GM23338 (cell line): Measurements from ENCODE around the gene ZMAT5. TPM values are rescaled to one million over a fixed set of nuclear protein-coding genes. Genes with fewer than 3 reads are reported as not detected.

Experiments
- ATAC-seq: fragments of 200-7000 bp; cut with Tn5 transposase; 3 replicates; pipeline ENCODE4 v1.9.1; 2020
- DNase-seq: peaks from one replicate; pipeline ENCODE4 v3.0.0-alpha.2; 2015; ENCODE audit warnings: low spot score
- H2AFZ ChIP-seq: fragments of 200-600 bp; sonication (generic); 2 replicates; pipeline ENCODE4 v1.8.0; 2016; ENCODE audit warnings: antibody characterized with exemption, mild to moderate bottlenecking, moderate library complexity
- H3F3A ChIP-seq: fragments of 200-600 bp; sonication (generic); replicated peaks from 2 replicates; pipeline ENCODE4 v1.8.0; 2017; ENCODE audit warnings: antibody characterized with exemption, mixed run types, low read depth
- H3K27ac ChIP-seq: fragments of 200-600 bp; sonication (generic); 2 replicates; pipeline ENCODE4 v1.6.1; 2016; ENCODE audit warnings: low read depth
- H3K27me3 ChIP-seq: fragments of 200-600 bp; sonication (generic); 2 replicates; pipeline ENCODE4 v1.8.0; 2016; ENCODE audit warnings: mild to moderate bottlenecking, mixed run types, moderate library complexity; ENCODE audit not compliant: insufficient read depth
- H3K36me3 ChIP-seq: fragments of 200-600 bp; sonication (generic); 2 replicates; pipeline ENCODE4 v1.8.0; 2016; ENCODE audit warnings: mild to moderate bottlenecking; ENCODE audit not compliant: insufficient read depth
- H3K4me1 ChIP-seq: fragments of 200-600 bp; sonication (generic); 2 replicates; pipeline ENCODE4 v1.8.0; 2016; ENCODE audit warnings: mild to moderate bottlenecking, moderate library complexity; ENCODE audit not compliant: insufficient read depth
- H3K4me2 ChIP-seq: fragments of 200-600 bp; sonication (generic); 2 replicates; pipeline ENCODE4 v1.7.1; 2017; ENCODE audit warnings: mixed run types
- H3K4me3 ChIP-seq: fragments of 200-600 bp; sonication (generic); 2 replicates; pipeline ENCODE4 v1.6.1; 2016; ENCODE audit warnings: mixed run types
- H3K79me2 ChIP-seq: fragments of 200-600 bp; sonication (generic); replicated peaks from 2 replicates; pipeline ENCODE4 v1.8.0; 2017; ENCODE audit warnings: mild to moderate bottlenecking; ENCODE audit not compliant: insufficient read depth
- H3K9me2 ChIP-seq: fragments of 200-600 bp; sonication (generic); 2 replicates; pipeline ENCODE4 v1.8.0; 2017; ENCODE audit not compliant: insufficient read depth
- H4K20me1 ChIP-seq: fragments of 200-600 bp; sonication (generic); replicated peaks from 2 replicates; pipeline ENCODE4 v1.8.0; 2017; ENCODE audit warnings: mild to moderate bottlenecking; ENCODE audit not compliant: insufficient read depth
- H3K27ac Mint-ChIP-seq: 2 replicates; pipeline ENCODE4 v1.8.0; 2020; ENCODE audit warnings: inconsistent platforms, mild to moderate bottlenecking, moderate library complexity, mixed read lengths
- H3K27me3 Mint-ChIP-seq: 3 replicates; pipeline ENCODE4 v1.8.0; 2022; ENCODE audit warnings: low read depth, mild to moderate bottlenecking, moderate library complexity, mixed read lengths, inconsistent platforms; ENCODE audit not compliant: insufficient read depth, poor library complexity
- H3K36me3 Mint-ChIP-seq: 3 replicates; pipeline ENCODE4 v1.8.0; 2021; ENCODE audit warnings: low read depth, mild to moderate bottlenecking, inconsistent platforms, moderate library complexity, mixed read lengths
- H3K4me1 Mint-ChIP-seq: 3 replicates; pipeline ENCODE4 v1.8.0; 2020; ENCODE audit warnings: mild to moderate bottlenecking, inconsistent platforms, mixed read lengths
- H3K4me3 Mint-ChIP-seq: 3 replicates; pipeline ENCODE4 v1.8.0; 2021; ENCODE audit warnings: moderate library complexity, mild to moderate bottlenecking, inconsistent platforms, mixed read lengths
- H3K9me3 Mint-ChIP-seq: 3 replicates; pipeline ENCODE4 v1.8.0; 2020; ENCODE audit warnings: moderate library complexity, mild to moderate bottlenecking, inconsistent platforms, mixed read lengths
- CTCF ChIP-seq, 2 experiments: fragments of 200-600 bp in 1 of 2; sonication (generic) in 1 of 2; conservative IDR thresholded peaks; 2 replicates each; pipeline versions ENCODE4 v1.5.1 to v1.6.1; 2016 to 2017; ENCODE audit warnings: antibody characterized with exemption in 2 of 2, low read depth in 2 of 2, mild to moderate bottlenecking in 2 of 2, moderate library complexity in 1 of 2
- NANOG ChIP-seq: IDR thresholded peaks from 2 replicates; pipeline ENCODE4 v1.6.1; 2016; ENCODE audit warnings: antibody characterized with exemption, borderline replicate concordance
- polyA plus RNA-seq: library from polyadenylated mRNA; unstranded; fragments of >200 nt; fragmentation: Nextera tagmentation; extraction: Ambion mirVana; gene quantifications from 2 replicates; pipeline ENCODE4 v1.2.1, GENCODE V29; 2016
- total RNA-seq: library from RNA; depleted of rRNA; stranded (reverse); fragments of >200 nt; shearing (Covaris generic); gene quantifications from 2 replicates; pipeline ENCODE4 v1.2.3, GENCODE V29; 2014
- TF ChIP-seq, protein P1 (sequence below): fragments of 250-450 bp; sonication (Bioruptor Pico); IDR thresholded peaks from 2 replicates; pipeline ENCODE4 v1.5.0; 2020; ENCODE audit warnings: mild to moderate bottlenecking, moderate library complexity

ZMAT5 gene
- total and polyA plus RNA-seq, 2 experiments from 2014 or later = 14.6 to 25.4 TPM

- TF ChIP-seq, protein P1, sequence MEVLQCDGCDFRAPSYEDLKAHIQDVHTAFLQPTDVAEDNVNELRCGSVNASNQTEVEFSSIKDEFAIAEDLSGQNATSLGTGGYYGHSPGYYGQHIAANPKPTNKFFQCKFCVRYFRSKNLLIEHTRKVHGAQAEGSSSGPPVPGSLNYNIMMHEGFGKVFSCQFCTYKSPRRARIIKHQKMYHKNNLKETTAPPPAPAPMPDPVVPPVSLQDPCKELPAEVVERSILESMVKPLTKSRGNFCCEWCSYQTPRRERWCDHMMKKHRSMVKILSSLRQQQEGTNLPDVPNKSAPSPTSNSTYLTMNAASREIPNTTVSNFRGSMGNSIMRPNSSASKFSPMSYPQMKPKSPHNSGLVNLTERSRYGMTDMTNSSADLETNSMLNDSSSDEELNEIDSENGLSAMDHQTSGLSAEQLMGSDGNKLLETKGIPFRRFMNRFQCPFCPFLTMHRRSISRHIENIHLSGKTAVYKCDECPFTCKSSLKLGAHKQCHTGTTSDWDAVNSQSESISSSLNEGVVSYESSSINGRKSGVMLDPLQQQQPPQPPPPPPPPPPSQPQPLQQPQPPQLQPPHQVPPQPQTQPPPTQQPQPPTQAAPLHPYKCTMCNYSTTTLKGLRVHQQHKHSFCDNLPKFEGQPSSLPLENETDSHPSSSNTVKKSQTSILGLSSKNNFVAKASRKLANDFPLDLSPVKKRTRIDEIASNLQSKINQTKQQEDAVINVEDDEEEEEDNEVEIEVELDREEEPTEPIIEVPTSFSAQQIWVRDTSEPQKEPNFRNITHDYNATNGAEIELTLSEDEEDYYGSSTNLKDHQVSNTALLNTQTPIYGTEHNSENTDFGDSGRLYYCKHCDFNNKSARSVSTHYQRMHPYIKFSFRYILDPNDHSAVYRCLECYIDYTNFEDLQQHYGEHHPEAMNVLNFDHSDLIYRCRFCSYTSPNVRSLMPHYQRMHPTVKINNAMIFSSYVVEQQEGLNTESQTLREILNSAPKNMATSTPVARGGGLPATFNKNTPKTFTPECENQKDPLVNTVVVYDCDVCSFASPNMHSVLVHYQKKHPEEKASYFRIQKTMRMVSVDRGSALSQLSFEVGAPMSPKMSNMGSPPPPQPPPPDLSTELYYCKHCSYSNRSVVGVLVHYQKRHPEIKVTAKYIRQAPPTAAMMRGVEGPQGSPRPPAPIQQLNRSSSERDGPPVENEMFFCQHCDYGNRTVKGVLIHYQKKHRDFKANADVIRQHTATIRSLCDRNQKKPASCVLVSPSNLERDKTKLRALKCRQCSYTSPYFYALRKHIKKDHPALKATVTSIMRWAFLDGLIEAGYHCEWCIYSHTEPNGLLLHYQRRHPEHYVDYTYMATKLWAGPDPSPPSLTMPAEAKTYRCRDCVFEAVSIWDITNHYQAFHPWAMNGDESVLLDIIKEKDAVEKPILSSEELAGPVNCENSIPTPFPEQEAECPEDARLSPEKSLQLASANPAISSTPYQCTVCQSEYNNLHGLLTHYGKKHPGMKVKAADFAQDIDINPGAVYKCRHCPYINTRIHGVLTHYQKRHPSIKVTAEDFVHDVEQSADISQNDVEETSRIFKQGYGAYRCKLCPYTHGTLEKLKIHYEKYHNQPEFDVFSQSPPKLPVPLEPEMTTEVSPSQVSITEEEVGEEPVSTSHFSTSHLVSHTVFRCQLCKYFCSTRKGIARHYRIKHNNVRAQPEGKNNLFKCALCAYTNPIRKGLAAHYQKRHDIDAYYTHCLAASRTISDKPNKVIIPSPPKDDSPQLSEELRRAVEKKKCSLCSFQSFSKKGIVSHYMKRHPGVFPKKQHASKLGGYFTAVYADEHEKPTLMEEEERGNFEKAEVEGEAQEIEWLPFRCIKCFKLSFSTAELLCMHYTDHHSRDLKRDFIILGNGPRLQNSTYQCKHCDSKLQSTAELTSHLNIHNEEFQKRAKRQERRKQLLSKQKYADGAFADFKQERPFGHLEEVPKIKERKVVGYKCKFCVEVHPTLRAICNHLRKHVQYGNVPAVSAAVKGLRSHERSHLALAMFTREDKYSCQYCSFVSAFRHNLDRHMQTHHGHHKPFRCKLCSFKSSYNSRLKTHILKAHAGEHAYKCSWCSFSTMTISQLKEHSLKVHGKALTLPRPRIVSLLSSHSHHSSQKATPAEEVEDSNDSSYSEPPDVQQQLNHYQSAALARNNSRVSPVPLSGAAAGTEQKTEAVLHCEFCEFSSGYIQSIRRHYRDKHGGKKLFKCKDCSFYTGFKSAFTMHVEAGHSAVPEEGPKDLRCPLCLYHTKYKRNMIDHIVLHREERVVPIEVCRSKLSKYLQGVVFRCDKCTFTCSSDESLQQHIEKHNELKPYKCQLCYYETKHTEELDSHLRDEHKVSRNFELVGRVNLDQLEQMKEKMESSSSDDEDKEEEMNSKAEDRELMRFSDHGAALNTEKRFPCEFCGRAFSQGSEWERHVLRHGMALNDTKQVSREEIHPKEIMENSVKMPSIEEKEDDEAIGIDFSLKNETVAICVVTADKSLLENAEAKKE = no peak
- TF ChIP-seq CTCF (conservative IDR thresholded peaks at IDR 0.05; ENCODE audit: low read depth in 2 of 2) (no peak), NANOG (no peak)
- no peak overlapping the region for H2AFZ ChIP-seq
- H3K79me2 ChIP-seq = no peaks in the 10 kb centered on the region
- H3K27ac ChIP-seq = no peak overlapping the region
- peak overlapping the region; percentile 25 for H3K4me3 ChIP-seq
- H3F3A ChIP-seq = 0 out of 2 replicates have a peak, but pooled peaks cover 6% of the 10 kb centered on the region
- H3K36me3 Mint-ChIP-seq = no peaks in the 10 kb centered on the region
- H3K9me3 Mint-ChIP-seq = no peaks in the 10 kb centered on the region; the same call in 2 of the 3 replicates
- DNase-seq = no peak
- H3K27ac Mint-ChIP-seq = no peak overlapping the region
- H3K9me2 ChIP-seq = no peaks in the 10 kb centered on the region
- ATAC-seq = peak; percentile 3
- H3K4me1 ChIP-seq = peaks cover 50% of the 10 kb centered on the region
- peaks cover 55% of the 10 kb centered on the region for H3K4me1 Mint-ChIP-seq
- peaks cover 42% of the 10 kb centered on the region for H3K27me3 Mint-ChIP-seq
- H4K20me1 ChIP-seq = no peaks in the 10 kb centered on the region; the same call in 1 of the 2 replicates
- H3K27me3 ChIP-seq = peaks cover 23% of the 10 kb centered on the region
- no peaks in the 10 kb centered on the region for H3K36me3 ChIP-seq
- peak overlapping the region; percentile 80 for H3K4me2 ChIP-seq
- peak overlapping the region; percentile 60 for H3K4me3 Mint-ChIP-seq
Observed at GRCh38 chr22:29703569-29704195, 63.1 kb downstream of the ZMAT5 start.
